ENCODE measurements around the gene BCL7A.
A peak's percentile ranks its signal among the peaks of the same experiment; 100 is the strongest.

Gene BCL7A

GRCh38 chr12:122023339-122024131, 1.9 kb downstream of the BCL7A start:
- CTCF ChIA-PET: interaction anchor here (0.6 to 2.4 kb wide), 9 partner anchors 8 to 107 kb away, joined by 3 to 10 read pairs (median 3); partner anchors contain the start of gene CFAP251
- peak overlapping the region; percentile 60 for H3K4me3 ChIP-seq (ENCODE audit: low read depth, low read length)
- no peak for TF ChIP-seq CTCF (IDR thresholded peaks at IDR 0.05; ENCODE audit: insufficient read depth, low read length, missing control alignments)
- no peak for DNase-seq (ENCODE audit: low read depth, low spot score)
- POLR2A ChIA-PET: no interaction called here

GRCh38 chr12:122024132-122024785, 2.6 kb downstream of the BCL7A start:
- CTCF ChIA-PET: interaction anchor here (0.7 to 2.4 kb wide), 8 partner anchors 8 to 108 kb away, joined by 3 to 10 read pairs (median 3); no protein-coding TSS in a partner anchor
- H3K4me3 ChIP-seq (ENCODE audit: low read depth, low read length): peak overlapping the region; percentile 60
- DNase-seq (ENCODE audit: low read depth, low spot score): no peak
- TF ChIP-seq CTCF (IDR thresholded peaks at IDR 0.05; ENCODE audit: insufficient read depth, low read length, missing control alignments): no peak
- POLR2A ChIA-PET: no interaction called here

GRCh38 chr12:122026706-122027333, 5.1 kb downstream of the BCL7A start:
- ChIA-PET CTCF (interaction anchor here (1.2 to 3.3 kb wide), 2 partner anchors 28 to 96 kb away, joined by 3 to 17 read pairs; no protein-coding TSS in a partner anchor), POLR2A (no interaction called here)
- H3K4me3 ChIP-seq (ENCODE audit: low read depth, low read length): no peak overlapping the region
- TF ChIP-seq CTCF (IDR thresholded peaks at IDR 0.05; ENCODE audit: insufficient read depth, low read length, missing control alignments): no peak
- DNase-seq (ENCODE audit: low read depth, low spot score): no peak

- TF ChIP-seq CTCF (IDR thresholded peaks at IDR 0.05; ENCODE audit: insufficient read depth, low read length, missing control alignments): no peak
- DNase-seq (ENCODE audit: low read depth, low spot score): no peak
- ChIA-PET POLR2A (no interaction called here), CTCF (interaction anchor here (0.6 to 3.3 kb wide), 7 partner anchors 10 to 234 kb away, joined by 3 to 17 read pairs (median 4); partner anchors contain the start of gene RHOF)
- no peak overlapping the region for H3K4me3 ChIP-seq (ENCODE audit: low read depth, low read length)
Measured at GRCh38 chr12:122028165-122028904, 6.7 kb downstream of the BCL7A start.

GRCh38 chr12:122028905-122029560, 7.3 kb downstream of the BCL7A start:
- POLR2A ChIA-PET: no interaction called here
- CTCF ChIA-PET: interaction anchor here (0.9 to 4.2 kb wide), 3 partner anchors 14 to 235 kb away, joined by 3 to 23 read pairs (median 4); partner anchors contain the start of gene RHOF
- H3K4me3 ChIP-seq (ENCODE audit: low read depth, low read length): no peak overlapping the region
- DNase-seq (ENCODE audit: low read depth, low spot score): no peak
- TF ChIP-seq CTCF (IDR thresholded peaks at IDR 0.05; ENCODE audit: insufficient read depth, low read length, missing control alignments): no peak
